Activated CD4-positive, alpha-beta T cell treated with anti-CD3 and anti-CD28 coated beads for 24 hours (primary cell): Measurements from ENCODE around the gene SPTBN1.
A peak's percentile ranks its signal among the peaks of the same experiment; 100 is the strongest.

ENCODE experiments used
- DNase-seq, 2 donors: peaks; one replicate each; pipeline ENCODE4 v3.0.0-alpha.2; 2020; ENCODE audit warnings: low read depth in 2 of 2

Gene SPTBN1

DNA sequence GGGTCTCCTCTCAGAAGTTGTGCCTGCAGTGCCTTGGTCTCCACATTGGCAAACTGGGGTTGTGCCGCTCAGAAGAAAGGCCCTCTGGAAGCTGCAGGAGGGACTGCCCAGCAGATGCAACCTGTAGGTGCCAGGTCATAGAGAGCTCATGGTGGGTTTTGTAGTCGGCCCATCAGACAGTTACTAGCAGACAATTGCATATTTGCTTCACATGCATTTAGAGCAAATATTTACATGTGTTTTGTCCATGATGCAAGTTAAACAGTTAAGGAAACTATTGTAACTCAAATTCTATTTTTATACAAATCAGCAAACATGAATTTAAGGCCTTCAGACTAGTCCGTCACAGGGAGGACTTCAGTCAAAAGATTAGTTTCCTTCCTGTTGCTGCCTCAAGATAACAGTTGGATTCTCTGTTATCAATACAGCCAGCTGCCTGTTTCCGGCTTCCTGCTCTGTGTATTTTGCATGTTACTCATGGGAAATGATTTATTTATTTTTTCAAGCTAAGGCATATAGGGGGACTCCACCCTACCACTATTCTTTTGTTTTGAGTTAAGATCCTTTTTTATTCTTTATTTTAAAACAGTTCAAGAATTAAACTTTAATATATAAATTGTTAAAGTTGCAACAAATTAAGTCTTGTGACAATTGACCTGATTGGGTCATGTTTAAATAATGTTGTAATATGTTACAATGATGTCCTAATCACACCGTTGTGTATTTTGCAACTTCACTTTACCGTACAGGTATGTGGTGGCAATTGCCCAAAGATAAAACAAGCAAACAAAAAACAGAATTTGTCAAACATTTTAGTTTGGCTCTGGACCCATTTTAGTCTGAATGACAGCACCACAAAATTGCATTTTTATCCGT lies 133.5 kb downstream of the SPTBN1 start:
- DNase-seq: no peak

DNA sequence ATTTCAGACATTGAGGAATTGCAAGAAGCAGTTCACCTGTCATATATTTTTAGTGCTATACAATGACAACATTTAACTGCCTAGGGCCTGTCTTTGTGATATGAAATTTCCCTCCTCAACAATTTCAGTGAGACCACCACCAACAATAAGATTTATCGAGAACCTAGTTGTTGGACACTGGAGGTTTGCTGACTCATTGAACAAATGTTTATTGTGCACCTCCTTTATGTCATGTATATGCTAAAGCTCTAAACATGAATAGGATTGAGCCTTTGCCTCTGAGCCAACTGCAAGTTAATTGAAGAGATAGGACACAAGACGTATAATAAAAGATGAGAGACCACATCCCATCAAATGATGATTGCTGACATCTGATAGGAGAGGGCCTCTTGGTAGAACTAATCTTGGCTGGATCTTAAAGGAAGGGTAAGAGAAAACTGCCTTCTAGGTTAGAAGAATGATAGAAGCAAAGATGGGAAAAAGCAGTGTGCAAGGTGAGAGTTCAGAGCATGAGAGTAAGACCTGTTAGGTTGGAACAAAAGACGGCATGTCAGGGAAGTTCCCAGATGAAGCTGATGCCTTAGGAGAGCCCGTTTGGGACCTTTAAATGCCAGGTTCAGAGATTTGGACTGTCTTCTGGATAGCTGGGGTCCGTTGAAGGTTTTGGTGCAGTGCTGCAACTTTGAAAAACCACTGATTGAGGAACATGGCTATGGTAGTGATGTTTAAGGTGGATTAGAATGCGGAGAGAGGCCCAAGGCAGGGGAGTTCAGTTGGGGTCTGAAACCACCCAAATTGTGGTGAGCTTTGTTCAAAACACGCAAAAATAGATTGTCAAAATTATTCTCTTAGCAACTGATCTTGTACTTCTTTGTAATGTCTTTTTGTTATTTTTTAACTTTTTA lies 134.3 kb downstream of the SPTBN1 start:
- DNase-seq: no peak

DNA sequence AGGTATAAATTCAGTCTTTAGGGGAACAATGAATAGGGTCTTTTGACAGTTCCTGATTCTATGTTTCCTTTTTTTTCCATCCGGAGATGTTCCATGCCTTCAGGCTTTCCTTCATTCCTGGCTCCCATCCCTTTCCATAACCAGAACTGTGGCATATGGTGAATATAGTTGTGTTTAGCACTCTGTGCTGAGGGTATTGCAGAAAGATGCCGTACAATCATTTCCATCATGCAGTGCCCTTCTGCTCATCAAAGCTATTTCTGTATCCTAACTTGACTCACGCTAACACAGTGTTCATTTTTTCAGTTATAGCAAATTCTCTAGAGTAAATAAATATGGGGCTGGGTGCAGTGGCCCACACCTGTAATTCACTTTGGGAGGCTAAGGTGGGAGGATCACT lies 135.4 kb downstream of the SPTBN1 start:
- DNase-seq: no peak

DNA sequence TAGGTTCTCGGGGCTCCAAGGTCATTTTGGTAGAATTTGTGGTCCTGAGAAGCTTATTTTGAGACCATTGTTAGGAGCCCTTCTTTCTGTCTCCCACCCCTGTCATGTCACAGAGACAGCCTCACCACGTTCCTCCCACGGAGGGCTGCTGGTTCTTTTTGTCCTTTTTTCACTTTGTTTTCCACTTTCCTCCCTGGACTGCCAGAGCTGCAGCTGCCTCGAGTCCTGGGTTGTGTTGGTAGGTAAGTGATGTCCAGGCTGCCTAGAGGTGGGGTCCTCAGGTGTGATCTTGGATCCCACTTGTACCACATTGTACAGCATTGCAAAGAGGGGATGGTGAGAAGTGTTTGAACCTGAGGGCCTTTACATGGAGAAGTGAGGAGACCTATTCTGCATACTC lies 137.1 kb downstream of the SPTBN1 start:
- no peak for DNase-seq

DNA sequence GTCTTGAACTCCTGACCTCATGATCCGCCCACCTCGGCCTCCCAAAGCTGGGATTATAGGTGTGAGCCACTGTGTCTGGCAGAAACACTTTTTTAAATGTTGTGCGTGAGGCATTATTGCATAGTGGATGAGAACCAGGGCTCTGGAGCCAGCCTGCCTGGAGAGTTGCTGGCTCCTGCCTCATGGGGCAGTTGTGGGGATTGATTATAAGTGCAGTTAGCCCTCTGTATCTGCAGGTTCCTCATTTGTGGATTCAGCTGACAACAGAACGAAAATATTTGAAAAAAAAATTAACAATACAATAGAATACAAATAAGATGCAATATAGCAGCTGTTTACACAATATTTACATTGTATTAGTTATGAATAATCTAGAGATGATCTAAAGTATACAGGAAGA lies 137.9 kb downstream of the SPTBN1 start:
- DNase-seq: no peak

DNA sequence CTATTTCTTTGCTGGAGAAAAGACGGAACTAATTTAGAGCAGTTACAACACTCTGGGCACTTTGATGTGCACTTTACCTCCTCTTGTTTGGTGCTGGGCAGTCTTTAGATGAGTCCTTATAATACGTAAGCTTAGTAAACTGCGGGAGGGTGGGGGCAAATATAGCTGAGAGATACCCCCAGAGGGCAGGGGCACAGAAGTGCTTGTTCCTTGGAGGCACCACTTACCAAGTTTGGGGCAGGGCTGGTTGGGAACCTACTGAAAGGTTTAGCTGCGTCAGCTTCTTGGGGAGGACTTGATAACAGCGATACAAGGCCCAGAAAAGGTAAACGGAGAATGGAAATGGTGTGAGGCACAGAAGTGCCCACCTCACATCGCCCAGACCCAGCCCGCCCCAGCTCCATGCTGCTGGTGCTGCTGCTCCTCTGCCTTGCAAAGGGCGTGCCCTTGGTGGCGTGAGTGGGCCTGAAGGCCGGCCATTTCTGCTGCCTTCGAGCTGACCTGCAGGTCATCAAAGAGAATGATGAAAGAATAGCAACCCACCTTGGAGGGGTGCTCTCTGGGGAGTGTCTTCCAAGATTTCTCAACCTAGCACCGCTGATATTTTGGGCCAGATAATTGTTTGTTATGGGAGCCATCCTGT lies 139.2 kb downstream of the SPTBN1 start:
- no peak for DNase-seq

DNA sequence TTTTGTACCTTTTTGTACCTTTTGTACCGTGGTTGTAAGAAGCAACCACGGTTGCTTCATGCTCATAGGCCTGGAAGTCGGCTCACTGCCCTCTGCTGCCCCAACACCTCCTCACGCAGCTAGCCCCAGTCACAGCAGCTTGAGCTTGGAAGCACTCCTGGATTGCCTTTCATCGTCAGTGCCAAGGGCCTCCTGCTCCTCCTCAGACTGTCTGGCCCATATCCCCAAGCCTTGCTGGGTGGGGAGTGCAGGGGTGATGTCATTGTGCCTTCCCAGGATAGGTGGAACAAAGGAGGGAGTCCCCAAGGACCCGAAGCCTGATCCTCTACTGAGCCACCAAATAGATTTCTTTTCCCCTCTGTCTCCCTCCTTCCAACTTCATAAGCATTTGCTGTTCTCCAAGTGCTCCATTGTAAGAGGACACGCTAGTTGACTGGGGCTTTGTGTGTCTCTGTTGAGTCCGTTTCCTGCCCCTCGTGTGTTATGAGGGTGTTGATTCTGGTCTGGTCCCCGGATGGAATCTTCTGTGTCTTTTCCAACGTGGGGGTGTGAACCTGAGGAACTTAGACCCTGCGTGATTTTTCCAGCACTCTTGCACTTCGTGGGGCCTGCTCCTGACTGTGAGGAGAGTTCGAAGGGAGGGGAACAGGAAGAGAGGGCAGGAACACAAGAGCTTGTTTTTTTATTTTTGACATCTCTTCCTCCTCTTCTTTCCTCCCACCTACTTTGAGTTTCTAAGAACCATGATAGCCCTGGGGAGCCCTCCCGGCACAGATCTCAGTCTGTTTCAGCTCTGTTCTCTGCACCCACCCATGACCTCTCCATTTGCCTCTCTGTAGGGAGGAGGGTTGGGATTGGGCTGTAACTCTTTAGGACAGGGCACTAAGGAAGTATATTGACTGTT lies 140.1 kb downstream of the SPTBN1 start:
- no peak for DNase-seq

DNA sequence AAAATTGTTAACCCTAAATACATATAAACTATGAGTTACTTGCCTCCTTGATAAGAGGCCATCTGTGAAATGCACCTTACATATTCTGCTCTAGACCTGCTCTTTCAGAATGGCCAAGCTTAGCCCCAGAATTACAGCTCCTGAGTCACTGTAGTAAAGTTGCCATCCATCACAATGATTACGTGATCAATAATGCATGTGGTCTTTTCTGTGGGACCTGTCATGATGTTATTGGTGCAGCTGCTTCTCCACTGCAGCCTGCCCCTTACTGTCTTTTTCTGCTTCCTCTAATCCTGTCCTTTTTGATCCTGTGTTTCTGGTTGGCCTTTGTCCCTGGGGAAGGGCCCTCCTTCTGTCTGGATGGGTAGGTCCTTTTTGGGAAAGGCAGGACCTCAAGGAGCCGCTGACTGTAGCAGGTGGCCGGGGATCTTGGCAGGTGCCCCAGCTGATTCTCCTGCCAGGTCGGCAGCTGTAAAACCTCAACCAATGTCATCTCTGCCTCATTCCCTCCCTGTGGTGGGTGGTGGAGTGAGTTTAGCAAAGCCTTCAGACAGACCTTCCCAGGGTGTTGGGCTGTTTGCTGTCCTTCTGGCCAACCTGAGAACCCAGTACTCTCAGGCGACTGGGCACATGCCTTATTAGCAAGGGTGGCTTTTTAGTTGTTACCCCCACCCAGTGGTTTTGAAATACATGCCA lies 141.2 kb downstream of the SPTBN1 start:
- no peak for DNase-seq

DNA sequence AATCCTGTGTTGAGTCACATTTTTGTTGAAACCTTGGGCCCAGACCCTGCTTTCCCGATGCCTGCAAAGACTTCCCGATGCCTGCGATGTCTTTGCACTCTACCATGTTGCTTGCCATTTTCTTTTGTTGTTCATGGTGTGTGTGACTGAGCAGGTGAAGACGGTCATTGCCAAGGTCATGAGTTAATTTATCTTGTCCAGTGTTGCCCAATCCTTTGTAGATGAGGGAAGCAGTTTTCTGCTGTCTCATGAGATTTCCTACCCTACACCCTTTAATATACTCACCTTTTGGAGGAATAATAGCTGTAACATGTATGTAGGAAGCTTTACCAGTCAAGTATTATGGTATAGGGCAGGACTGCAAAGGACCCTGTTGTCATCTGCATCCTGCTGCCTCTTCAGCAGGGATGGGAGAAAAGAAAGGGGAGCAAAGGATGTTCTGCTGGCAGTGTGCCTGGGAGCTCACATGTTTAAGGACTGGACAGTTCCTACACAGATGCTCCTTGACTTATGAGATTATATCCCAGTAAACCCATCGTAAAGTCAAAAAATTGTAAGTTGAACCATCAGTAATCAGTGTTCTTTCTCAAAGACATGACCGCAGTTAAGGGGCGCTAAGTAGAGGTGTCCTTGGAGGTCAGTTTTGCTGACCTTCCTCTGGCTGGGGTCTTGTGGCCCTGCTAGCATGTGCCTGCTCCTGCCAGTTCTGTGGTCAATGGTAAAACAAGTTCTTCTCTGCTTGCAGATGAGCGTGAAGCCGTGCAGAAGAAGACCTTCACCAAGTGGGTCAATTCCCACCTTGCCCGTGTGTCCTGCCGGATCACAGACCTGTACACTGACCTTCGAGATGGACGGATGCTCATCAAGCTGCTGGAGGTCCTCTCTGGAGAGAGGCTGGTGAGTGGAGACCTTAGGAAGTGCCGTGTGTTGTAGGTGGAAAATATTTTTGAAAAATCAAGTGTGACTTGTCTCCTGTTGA lies 142.5 kb downstream of the SPTBN1 start:
- DNase-seq: no peak

DNA sequence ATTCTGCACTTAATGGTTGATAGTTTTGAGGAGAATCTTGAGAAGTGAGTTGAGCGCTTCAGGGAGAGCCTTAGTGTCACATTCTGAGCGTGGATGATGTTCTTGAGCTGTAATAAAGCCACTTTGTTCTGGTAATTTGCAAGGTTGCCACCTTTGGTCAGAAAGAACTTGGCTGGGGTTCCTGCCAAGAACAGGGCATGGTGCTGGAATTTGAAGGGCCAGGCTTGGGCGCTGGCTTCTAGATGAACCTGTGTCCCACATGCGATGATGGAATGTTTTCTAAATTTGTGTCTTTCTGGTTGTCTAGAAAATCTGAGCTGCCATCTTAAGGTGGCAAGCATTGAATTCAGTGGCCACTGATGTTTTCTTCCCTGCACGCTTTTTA lies 143.2 kb downstream of the SPTBN1 start:
- no peak for DNase-seq

DNA sequence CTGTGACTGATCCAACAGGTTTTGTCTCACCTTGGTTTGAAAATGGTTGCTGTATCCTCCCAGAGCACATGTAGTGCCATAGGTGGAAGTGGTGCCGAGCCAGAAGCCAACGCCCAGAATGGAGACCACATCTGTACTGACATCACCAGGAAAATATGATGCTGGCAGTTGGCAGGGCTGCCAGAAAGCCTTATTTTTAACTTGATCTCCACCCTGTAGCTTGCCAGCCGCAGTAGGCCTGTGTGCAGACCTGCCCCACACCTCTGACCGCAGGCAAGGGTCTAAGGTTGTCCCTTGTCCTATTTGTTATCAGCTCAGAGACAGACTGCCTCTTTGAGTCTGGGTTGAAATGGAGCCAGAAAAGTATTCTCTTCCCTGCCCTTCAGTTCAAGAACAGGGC lies 143.8 kb downstream of the SPTBN1 start:
- DNase-seq: no peak

DNA sequence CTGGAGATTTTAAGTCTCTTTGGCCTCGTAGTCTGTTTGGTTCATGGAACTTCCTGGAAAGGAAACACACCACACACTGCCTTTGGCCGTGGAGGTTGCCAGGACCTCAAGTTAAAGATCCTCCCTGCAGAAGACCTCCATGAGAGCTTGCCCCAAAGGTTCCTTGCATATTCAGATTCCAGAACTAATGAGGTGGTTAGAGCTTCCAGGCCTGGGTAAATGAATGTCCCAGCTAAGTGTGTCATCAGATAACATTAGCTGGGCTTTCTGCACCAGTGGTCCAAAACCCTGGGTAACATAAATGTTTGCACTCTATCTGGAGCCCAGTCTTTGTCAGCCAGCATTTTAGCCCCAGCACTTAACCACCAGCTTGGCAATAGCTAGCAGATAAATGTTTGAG lies 145.2 kb downstream of the SPTBN1 start:
- DNase-seq: no peak

DNA sequence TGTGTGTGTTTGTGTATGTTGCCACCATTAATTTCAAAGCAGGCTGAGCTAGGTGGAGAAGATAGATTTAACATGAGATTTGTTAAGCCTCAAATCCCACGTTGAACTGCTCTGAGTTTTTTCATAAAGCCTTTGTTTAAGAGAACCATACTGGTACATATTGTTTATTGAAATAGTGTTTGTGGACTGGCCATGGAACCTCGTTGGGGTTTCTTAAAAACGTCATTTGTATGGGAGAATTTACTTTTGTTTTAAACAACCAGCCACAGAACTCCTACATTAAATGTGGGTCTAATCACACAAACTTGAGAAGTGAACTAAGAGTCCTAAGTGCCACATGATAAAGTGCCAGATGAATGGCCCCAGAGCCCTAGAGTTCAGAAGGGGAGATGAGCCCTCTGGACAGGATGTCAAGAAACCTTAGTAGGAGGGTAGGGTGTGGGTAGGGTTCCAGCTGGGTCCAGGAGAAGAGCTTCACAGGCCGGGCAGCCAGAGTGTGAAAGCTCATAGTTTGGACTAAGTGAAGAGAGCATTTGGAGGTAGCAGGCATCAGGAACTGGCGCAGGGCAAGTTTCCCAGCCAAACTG lies 146.7 kb downstream of the SPTBN1 start:
- DNase-seq: no peak

DNA sequence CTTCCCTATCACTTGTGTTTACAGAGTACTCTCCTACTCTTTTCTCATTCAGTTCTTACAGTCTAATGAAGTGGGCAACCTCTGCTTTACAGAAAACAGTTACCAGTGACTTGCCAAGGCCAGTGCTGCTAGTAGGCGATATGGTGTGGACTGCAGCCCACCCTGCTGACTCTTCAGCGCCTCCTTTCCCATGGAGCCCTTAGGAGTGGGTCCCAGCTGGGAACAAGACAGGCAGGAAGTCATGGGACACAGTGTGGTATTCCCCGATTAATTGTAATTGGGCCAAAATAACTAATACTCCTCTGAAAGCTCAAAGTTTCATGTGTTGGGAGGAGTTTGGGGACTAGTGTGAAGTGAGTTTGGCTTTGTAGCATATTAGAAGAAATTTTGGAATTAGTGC lies 147.2 kb downstream of the SPTBN1 start:
- no peak for DNase-seq

DNA sequence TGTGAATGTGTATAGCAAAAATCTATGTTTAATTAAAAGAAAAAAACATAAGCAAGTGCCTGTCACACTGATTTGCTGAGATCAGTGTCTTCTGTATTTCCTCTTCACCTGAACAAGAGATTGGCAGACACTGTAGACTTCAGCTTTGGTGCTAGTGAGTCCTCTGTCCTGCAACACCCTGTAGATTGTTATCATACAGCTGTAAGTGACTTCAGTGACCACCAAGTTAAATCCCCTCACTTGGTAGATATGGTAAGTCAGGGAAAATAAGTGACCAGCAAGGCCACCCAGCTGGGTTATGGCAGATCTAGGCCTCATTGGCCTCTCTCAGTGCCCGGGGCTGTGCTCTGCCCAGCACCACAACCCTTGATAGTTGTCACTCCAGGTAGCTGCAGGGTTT lies 147.7 kb downstream of the SPTBN1 start:
- DNase-seq: no peak

DNA sequence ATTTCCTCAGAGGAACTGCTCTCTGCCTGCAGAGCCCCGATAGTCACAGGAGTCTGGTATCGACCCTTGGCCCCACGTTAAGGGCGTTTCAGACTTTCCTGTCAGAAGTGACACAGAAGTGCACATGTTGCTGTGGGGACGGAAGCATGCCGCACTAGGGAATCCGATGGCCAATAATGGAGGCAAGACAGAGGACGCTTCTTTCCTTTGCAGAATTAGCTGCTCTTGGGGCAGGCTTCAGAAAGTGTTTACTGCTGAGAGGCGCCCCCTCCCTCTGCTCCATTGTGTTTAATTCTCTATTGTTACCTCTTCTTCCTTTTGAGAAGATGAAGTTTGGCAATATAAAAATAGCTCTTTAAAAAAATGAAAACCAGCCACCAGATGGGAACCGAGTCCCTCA lies 148.7 kb downstream of the SPTBN1 start:
- no peak for DNase-seq

DNA sequence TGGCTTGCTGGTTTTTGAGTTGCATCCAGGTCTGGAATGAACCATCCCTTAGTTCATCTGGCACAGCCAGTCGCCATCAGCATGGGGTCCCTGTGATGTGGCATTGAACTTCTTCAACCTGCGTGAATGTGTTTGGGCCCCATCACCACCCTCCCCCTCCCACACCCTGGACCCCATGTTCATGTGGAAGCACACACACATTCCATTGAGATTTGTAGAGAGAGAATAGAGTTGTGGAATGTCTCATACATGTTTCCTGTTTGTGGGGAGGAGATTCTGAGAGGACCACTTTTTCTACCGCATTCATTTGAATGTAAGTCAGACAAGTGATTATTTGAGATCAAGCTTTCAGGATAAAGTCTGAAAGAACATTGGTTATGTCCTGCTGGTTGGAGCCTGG lies 149.7 kb downstream of the SPTBN1 start:
- no peak for DNase-seq

DNA sequence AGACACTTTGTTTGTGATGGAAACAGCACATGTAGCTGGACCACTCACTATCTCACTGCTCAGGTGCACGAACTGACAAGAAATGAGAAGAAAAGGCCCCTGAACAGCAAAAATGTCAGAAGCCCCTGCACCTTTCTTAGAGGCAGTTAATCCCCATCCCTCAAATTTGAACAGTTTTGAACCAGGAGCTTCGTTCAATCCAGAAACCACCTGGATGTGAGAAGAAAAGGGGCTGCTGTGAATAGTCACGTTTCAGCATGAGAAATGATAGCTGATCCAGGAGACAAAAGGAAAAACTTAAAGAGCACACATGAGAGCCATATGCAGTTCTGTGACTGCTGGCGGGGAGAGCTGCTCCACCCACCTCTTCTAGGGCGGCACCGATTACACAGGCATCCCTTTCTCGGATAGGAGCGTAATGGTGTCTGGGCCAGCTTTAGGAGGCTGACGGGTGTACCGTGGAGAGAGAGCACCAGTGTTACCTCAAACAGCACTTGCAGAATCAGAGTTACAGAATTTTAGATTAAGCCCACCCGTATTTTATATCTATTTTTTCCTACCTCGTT lies 150.3 kb downstream of the SPTBN1 start:
- peak in 1 of 2 donors; percentile 34 for DNase-seq

DNA sequence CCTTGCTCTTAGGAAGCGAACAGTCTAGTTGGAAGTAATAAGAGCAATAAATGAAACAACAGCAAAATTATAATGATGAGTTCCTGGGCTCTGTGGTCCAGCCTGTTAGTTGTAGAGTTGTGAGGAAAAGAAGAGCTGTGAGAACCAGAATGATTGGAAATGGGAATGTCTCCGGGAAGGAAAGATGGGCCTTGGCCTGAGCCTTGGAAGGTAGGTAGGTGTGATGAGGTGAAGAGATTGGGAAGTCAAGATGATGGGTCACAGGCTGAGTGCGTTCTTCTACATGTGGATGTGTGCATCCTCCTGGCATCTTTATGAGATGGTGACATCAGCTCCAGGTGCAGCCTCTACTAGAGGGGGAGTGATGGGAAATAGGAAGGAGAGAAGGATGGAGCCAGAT lies 152.1 kb downstream of the SPTBN1 start:
- DNase-seq: no peak
